SK-N-SH (cell line): ENCODE data around the gene SEPTIN10.

Source experiments
- CHD2 ChIP-seq: fragments of 150-350 bp; IDR thresholded peaks from 2 replicates; pipeline ENCODE4 v1.6.1; 2018; ENCODE audit warnings: low read length; ENCODE audit not compliant: partially characterized antibody
- CTCF ChIP-seq: fragments of 200-600 bp; sonication (generic); IDR thresholded peaks from 2 replicates; pipeline ENCODE4 v1.6.1; 2017; ENCODE audit warnings: antibody characterized with exemption, mild to moderate bottlenecking, moderate library complexity
- EP300 ChIP-seq, 2 experiments: IDR thresholded peaks; 2 replicates each; pipeline versions ENCODE4 v1.4.0 to v1.6.1; 2012; ENCODE audit warnings: borderline replicate concordance in 1 of 2, low read depth in 1 of 2, low read length in 1 of 2
- EZH2phosphoT487 ChIP-seq: fragments of 200-600 bp; sonication (generic); IDR thresholded peaks from 2 replicates; pipeline ENCODE4 v1.6.1; 2017; ENCODE audit warnings: low read depth, mixed run types, mild to moderate bottlenecking, antibody characterized with exemption, moderate library complexity, borderline replicate concordance
- FOXJ3 ChIP-seq: sonication (generic); formaldehyde crosslinking; IDR thresholded peaks from 2 replicates; pipeline ENCODE4 v1.5.1; 2020; ENCODE audit warnings: mild to moderate bottlenecking, missing genetic modification reagents
- MAX ChIP-seq: IDR thresholded peaks from 2 replicates; pipeline ENCODE4 v1.4.0; 2012; ENCODE audit warnings: low read depth
- NRF1 ChIP-seq: IDR thresholded peaks from 2 replicates; pipeline ENCODE4 v1.6.1; 2012; ENCODE audit warnings: low read depth, mild to moderate bottlenecking, low read length
- REST ChIP-seq: IDR thresholded peaks from 2 replicates; pipeline ENCODE4 v1.6.1; 2012; ENCODE audit warnings: mild to moderate bottlenecking, low read depth, low read length, moderate library complexity
- USF2 ChIP-seq: fragments of 150-350 bp; IDR thresholded peaks from 2 replicates; pipeline ENCODE4 v1.6.1; 2017; ENCODE audit warnings: antibody characterized with exemption, low read length, low read depth, borderline replicate concordance
- YY1 ChIP-seq: IDR thresholded peaks from 2 replicates; pipeline ENCODE4 v1.4.0; 2012; ENCODE audit warnings: low read depth, mild to moderate bottlenecking
- ZBTB33 ChIP-seq: IDR thresholded peaks from 2 replicates; pipeline ENCODE4 v1.4.0; 2012; ENCODE audit warnings: low read depth, borderline replicate concordance

- TF ChIP-seq CTCF (no peak), YY1 (no peak), CHD2 (no peak), ZBTB33 (no peak), USF2 (no peak), MAX (no peak), NRF1 (no peak), FOXJ3 (CRISPR knock-in tag) (no peak), REST (no peak), EP300 (IDR thresholded peaks at IDR 0.05; ENCODE audit: borderline replicate concordance in 1 of 2, low read depth in 1 of 2, low read length in 1 of 2) (no peak), EZH2phosphoT487 (no peak)
These were observed 1.2 kb upstream of the SEPTIN10 start for GRCh38 chr2:109614715-109615636.
